Measurements from ENCODE around the gene B4GALT6.

DNA sequence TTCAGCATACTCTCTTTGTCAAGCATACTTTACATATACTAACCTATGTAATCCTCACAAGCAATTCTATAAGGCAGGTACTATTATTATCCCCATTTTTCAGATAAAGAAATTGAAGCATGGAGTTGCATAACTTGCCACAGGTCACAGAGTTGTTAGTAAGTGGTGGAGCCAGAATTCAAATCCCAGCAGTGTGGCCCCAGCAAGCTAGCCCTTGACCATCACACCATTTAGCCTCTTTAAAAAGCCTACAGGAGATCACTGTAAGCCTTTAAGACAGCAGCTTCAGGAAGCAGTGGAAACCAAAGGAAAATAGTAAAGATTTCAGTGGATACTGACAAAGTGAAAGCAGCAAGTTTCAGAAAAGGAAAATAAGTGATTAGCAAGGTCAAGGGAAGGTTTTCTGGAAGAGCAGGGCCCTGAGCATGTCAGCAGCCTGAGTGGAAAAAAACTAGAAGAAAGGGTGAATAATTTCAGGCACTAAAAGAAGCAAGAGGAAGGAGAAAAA lies 11.7 kb downstream of the B4GALT6 start:
- TF ChIP-seq, protein P1, sequence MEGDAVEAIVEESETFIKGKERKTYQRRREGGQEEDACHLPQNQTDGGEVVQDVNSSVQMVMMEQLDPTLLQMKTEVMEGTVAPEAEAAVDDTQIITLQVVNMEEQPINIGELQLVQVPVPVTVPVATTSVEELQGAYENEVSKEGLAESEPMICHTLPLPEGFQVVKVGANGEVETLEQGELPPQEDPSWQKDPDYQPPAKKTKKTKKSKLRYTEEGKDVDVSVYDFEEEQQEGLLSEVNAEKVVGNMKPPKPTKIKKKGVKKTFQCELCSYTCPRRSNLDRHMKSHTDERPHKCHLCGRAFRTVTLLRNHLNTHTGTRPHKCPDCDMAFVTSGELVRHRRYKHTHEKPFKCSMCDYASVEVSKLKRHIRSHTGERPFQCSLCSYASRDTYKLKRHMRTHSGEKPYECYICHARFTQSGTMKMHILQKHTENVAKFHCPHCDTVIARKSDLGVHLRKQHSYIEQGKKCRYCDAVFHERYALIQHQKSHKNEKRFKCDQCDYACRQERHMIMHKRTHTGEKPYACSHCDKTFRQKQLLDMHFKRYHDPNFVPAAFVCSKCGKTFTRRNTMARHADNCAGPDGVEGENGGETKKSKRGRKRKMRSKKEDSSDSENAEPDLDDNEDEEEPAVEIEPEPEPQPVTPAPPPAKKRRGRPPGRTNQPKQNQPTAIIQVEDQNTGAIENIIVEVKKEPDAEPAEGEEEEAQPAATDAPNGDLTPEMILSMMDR (IDR thresholded peaks at IDR 0.05) = no peak
- TF ChIP-seq POLR2A (IDR thresholded peaks at IDR 0.05) = no peak

All from uterus (tissue), 2 donors.